SH-SY5Y (cell line): Measurements from ENCODE around the gene RPL18.

Experiments
- GATA2 ChIP-seq: IDR thresholded peaks from 2 replicates; pipeline ENCODE4 v1.6.1; 2011; ENCODE audit warnings: mild to moderate bottlenecking, low read depth, low read length
- GATA3 ChIP-seq: IDR thresholded peaks from 2 replicates; pipeline ENCODE4 v1.6.1; 2011; ENCODE audit warnings: low read depth, mild to moderate bottlenecking, low read length, moderate library complexity

The RPL18 gene

DNA sequence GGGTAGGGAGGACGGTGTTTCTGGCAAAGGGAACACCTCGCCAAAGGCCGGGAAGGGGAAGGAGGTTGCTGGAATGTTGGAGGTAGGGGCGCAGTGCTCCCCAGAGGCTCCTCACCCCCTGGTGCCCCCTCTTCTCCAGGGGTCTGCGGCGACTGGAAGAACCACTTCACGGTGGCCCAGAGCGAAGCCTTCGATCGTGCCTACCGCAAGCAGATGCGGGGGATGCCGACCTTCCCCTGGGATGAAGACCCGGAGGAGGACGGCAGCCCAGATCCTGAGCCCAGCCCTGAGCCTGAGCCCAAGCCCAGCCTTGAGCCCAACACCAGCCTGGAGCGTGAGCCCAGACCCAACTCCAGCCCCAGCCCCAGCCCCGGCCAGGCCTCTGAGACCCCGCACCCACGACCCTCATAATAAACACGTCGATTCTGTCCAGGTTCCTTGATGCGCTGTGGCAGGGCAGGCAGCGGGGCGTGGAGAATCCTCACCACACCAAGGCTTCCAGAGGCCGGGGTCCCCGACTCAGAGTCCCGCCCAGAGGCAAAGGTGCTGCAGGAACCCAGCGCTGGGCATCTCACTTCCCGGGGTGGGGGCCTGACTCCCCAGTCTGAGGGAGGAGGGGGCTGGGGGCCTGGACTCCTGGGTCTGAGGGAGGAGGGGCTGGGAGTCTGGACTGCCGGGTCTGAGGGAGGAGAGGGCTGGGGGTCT, 19.8 kb downstream of the RPL18 start:
- TF ChIP-seq GATA3: no peak
- TF ChIP-seq GATA2: no peak

DNA sequence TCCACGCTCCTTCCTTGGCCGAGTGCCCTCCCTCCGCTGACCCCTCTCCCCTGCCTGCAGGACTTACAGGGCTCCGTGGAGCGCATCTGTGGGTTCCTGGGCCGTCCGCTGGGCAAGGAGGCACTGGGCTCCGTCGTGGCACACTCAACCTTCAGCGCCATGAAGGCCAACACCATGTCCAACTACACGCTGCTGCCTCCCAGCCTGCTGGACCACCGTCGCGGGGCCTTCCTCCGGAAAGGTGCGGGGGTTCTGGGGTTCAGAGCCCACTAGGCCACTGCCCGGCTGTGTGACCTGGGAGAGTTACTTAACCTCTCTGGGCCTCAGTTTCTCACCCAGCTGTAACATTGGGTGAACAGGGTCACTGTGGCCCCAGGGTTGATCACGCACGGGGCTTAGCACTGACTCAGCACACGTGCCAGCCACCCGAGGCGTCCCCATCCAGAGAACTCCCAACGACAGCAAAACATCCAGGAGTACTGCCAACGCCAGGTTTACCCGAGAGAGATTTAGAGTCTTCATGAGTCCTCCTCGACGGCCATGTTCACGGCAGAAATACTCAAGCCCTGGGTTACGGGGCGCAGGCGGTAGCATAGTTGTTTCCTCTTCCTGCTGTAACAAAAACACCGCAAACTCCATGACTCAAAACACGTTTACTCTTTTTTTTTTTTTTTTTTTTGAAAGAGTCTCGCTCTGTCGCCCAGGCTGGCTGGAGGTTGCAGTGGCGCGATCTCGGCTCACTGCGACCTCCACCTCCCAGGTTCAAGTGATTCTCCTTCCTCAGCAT, 22.1 kb downstream of the RPL18 start:
- TF ChIP-seq GATA2 (no peak), GATA3 (no peak)

DNA sequence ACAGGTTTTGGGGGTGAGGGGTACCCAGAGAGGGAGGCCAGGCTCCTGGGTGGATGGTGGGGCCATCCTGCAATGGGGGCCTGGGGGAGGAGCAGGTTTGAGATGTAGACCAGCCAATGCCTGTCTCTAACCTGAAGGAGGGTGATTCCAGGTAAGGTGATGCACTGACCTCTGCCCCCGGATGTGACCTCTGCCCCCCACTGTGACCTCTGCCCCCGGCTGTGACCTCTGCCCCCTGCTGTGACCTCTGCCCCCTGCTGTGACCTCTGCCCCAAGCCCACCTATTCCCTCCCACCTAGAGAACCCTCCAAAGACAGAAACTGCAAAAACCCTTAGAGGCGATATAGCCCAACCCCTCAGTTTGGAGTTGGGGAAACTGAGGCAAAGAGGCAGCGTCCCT, 22.7 kb downstream of the RPL18 start:
- no peak for TF ChIP-seq GATA3
- TF ChIP-seq GATA2: no peak

DNA sequence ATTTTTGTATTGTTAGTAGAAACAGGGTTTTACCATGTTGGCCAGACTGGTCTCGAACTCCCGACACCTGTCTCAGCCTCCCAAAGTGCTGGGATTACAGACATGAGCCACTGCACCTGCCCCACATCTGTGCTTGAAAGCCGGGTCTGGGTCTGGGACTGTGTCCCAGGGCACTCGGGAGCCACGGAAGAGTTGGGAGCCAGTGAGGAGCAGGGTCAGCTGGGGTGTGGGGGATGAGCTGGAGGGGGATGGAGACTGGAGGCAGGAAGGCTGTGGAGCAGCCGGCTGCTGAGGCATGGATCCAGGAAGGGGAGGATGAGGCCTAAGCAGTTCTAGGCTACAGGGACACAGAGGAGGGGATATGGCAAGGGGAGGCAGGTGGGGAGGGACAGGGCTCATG, 23.1 kb downstream of the RPL18 start:
- TF ChIP-seq GATA3 (no peak), GATA2 (no peak)

DNA sequence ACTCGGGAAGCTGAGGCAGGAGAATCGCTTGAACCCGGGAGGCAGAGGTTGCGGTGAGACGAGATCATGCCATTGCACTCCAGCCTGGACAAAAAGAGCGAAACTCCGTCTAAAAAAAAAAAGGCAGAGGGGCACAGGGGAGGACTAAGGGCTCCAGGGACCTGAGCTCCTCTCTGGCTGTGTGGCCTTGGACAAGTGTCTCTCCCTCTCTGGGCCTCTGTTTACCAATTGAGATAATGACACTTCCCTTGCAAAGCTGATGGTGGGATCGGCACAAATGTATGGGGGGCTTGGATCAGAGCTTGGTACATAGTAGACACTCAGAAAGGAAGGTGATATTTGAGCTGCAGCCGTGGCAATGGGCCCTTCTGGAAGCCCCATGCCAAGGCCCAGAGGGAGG, 23.8 kb downstream of the RPL18 start:
- TF ChIP-seq GATA2 (no peak), GATA3 (no peak)

DNA sequence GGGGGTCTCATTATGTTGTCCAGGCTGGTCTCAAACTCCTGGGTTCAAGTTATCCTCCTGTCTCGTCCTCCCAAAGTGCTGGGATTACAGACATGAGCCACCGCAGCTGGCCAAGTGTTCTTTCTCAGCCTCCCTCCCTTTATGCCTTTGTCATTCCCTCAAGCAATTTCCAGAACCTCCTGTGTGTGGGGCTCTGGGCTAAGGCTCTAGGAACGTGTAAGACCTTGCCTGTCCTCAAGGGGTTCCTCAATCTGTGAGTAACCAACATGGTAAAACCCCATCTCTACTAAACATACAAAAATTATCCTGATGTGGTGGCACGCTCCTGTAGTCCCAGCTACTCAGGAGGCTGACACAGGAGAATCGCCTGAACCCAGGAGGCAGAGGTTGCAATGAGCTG, 28.0 kb downstream of the RPL18 start:
- TF ChIP-seq GATA3: no peak

DNA sequence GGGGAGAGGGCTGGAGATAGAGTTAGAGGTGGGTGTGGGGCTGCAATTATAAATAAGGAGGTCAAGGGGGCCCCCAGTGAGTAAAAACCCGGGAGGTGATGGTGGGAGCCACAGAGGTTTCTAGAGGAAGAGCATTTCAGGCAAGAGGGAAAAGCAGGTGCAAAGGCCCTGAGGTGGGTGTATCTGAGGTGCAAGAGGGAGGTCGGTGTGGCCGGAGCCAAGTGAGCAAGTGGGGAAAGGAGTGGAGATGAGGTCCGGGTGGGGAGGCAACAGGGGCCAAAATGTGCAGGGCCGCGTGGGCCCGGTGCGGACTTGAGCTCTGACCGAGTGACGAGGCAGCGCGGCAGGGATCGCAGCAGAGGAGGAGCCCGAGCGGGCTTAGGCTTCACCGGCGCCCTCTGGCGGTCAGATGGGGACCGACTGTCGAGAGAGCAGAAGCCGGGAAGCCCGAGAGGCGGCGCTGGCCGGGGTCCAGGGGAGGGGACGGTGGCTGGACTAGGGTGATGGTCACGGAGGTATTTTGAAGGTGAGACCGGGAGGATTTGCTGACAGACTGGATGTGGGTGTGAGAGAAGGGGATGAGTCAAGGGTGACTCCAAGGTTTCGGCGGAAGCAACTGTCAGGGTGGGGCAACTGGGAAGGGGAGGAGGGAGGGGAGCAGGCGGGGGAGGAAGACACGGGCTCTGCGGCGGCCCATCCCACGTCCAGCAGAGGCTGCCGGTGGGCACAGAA, 30.1 kb downstream of the RPL18 start:
- TF ChIP-seq GATA3 (no peak), GATA2 (no peak)

DNA sequence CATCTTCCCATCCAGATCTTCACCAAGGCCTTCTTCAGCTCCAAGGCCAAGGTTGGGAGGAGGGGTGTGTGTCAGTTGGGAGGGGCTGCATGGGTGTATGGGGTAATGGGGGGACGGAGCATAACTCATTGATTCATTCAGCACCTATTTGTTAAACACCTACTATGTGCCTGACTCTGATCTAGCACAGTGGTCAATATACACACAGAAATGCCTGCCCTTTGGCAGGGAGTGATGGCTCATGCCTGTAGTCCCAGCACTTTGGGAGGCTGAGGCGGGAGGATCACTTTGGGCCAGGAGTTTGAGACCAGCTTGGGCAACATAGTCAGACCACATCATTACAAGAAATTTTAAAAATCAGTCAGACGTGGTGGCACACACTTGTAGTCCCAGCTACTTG, 31.6 kb downstream of the RPL18 start:
- no peak for TF ChIP-seq GATA2

DNA sequence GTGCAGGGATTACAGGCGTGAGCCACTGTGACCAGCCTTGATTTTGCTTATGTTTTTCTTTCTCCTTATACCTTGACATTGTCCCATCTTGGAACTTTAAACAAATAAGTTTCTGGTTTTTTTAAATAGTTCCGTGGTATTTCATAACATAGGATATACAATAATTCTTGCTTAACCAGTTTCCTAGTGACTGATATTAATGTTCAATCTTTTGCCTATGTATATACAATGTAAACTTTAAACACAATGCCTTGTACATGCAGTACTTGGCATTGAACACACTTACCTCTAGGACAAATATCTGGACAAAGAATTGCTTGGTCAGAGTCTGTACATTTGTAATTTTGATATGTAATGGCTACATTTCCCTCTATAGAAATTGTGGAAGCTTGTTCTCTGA, 36.8 kb downstream of the RPL18 start:
- no peak for TF ChIP-seq GATA2
- no peak for TF ChIP-seq GATA3

DNA sequence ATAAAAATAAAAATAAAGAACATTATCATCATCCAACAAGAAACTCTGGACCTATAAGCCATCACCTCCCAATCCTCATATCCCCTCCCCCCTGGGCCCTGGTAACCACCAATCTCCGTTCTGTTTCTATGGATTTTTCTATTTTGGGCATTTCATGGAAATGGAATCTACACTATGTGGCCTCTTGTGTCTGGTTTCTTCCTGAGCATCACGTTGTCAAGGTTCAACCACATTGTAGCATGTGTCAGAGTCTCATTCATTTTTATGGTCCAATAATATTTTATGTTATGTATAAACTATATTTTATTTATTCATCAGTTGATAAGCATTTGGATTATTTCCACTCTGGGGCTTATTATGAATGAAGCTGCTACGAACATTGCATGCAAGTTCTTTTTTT, 40.1 kb downstream of the RPL18 start:
- TF ChIP-seq GATA2 (no peak), GATA3 (no peak)

DNA sequence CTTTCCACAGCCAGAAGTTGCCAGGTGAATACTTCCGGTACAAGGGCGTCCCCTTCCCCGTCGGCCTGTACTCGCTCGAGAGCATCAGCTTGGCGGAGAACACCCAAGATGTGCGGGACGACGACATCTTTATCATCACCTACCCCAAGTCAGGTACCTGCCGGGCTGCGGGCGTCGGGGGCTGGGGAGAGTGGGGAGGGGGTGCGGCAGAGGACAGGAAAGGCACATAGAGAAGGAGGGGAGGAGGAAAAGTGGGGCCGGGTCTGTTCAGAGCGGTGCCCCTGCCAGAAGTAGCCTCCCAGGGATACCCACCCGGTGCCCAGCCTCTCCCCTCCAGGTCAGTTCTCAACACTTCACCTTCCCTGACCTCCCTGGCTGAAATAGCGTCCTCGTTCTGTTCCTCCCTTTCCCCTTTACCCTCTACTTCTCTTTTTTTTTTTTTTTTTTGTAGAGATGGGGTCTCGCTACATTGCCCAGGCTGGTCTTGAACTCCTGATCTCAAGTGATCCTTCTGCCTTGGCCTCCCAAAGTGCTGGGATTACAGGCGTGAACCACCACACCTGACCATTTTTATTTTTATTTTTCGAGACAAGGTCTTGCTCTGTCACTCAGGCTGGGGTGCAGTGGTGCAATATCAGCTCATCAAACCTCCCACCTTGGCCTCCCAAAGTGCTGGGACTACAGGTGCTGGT, 42.9 kb downstream of the RPL18 start:
- TF ChIP-seq GATA2 (no peak), GATA3 (no peak)

DNA sequence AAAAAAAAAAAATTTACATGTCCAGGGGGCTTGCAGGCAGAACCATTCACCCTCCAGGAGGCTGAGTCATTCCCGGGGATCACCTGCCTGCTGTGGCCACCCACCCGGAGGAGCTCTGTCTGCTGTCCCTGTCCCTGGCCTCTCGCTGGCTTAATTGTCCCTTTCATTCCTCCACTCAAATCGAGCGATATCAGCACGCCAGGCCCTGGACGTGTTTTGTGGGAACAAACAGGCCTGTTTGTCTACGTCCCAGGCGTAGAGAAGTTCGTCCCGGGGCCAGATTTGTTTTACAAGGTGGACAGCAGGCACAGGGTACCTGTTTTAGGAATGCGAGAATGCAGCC, 45.8 kb downstream of the RPL18 start:
- TF ChIP-seq GATA2: no peak

DNA sequence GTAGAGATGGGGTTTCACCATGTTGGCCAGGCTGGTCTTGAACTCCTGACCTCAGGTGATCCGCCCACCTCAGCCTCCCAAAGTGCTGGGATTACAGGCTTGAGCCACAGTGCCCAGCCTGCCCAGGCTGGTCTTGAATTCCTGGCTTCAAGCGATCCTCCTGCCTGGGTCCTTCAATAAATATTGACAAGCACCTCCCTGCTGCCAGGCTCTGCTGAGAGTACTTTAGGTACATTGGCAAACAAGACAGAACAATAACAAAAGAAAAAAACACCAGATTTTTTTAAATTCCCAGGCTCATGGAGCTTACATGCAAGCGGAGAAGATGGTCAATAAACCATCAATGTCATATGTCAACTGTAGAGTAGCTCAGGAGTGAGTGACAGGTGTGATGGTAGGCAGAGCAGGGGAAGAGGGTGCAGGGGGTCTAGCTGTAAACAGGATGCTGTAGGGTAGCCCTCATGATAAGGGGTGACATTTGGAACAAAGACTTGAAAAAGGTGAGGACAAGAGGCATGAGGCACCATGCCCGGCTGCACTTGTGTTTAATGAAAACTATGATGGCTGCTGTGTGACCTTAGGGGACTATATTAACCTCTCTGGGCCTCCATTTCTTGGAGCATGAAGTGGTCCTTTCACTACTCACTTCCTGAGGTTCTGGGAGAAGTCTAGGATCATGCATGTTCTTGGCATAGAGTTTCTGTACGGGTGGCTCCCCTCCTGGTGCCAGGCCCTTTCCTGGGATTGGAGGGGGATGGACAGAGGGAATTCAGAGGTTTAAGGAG, 47.4 kb downstream of the RPL18 start:
- no peak for TF ChIP-seq GATA3
- no peak for TF ChIP-seq GATA2

DNA sequence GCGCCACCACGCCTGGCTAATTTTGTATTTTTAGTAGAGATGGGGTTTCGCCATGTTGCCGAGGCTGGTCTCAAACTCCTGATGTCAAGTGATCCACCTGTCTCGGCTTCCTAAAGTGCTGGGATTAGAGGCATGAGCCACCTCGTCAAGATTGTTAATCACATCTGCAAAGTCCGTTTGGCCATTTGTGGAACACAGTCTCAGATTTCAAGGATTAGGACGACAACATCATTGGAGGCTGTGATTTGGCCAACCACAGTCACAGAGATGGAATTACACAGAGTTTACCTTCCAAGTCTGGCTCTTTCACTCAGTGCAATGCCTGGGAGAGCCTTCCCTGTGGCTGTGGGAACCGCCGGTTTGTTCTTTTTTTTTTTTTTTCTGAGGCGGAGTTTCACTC, 49.2 kb downstream of the RPL18 start:
- TF ChIP-seq GATA3: no peak
- no peak for TF ChIP-seq GATA2
